ENCODE data around the gene CDH23.

- TF ChIP-seq, protein P1, sequence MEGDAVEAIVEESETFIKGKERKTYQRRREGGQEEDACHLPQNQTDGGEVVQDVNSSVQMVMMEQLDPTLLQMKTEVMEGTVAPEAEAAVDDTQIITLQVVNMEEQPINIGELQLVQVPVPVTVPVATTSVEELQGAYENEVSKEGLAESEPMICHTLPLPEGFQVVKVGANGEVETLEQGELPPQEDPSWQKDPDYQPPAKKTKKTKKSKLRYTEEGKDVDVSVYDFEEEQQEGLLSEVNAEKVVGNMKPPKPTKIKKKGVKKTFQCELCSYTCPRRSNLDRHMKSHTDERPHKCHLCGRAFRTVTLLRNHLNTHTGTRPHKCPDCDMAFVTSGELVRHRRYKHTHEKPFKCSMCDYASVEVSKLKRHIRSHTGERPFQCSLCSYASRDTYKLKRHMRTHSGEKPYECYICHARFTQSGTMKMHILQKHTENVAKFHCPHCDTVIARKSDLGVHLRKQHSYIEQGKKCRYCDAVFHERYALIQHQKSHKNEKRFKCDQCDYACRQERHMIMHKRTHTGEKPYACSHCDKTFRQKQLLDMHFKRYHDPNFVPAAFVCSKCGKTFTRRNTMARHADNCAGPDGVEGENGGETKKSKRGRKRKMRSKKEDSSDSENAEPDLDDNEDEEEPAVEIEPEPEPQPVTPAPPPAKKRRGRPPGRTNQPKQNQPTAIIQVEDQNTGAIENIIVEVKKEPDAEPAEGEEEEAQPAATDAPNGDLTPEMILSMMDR (conservative IDR thresholded peaks at IDR 0.05; ENCODE audit: low read length) = no peak
- no peak for TF ChIP-seq EZH2phosphoT487 (IDR thresholded peaks at IDR 0.05; ENCODE audit: borderline replicate concordance)
These were observed 431.1 kb downstream of the CDH23 start for GRCh38 chr10:71827852-71828251.

Measured in Loucy (cell line).